HG02840 (cell line): ENCODE results near the gene WIZ.
"Not testable (repeated sequence)": the region's sequence is repeated elsewhere in the genome, so short reads cannot be mapped to it uniquely, and the experiment has no call there.

Source experiments
- ATAC-seq: cut with Tn5 transposase; IDR thresholded peaks from one replicate; pipeline ENCODE4 v1.9.1; 2021; ENCODE audit warnings: mild to moderate bottlenecking, moderate library complexity, moderate number of reproducible peaks; ENCODE audit not compliant: unreplicated experiment, low FRiP score

Gene WIZ

GRCh38 chr19:15417699-15418098, 32.1 kb downstream of the WIZ start:
- no peak for ATAC-seq

- ATAC-seq, result no peak
Observed at GRCh38 chr19:15412832-15413231, 36.9 kb downstream of the WIZ start.

GRCh38 chr19:15411351-15411750, 38.4 kb downstream of the WIZ start:
- ATAC-seq, result not testable (repeated sequence)

- ATAC-seq, result no peak
Observed at GRCh38 chr19:15404780-15405211, 45.0 kb downstream of the WIZ start.

- no peak for ATAC-seq
Observed at GRCh38 chr19:15404097-15404779, 45.5 kb downstream of the WIZ start.

GRCh38 chr19:15403151-15403531, 46.6 kb downstream of the WIZ start:
- ATAC-seq, result no peak

- no peak for ATAC-seq
Observed at GRCh38 chr19:15402411-15403150, 47.2 kb downstream of the WIZ start.

GRCh38 chr19:15401397-15401710, 48.4 kb downstream of the WIZ start:
- no peak for ATAC-seq

GRCh38 chr19:15400521-15401396, 49.0 kb downstream of the WIZ start:
- no peak for ATAC-seq

- ATAC-seq, result no peak
Observed at GRCh38 chr19:15399635-15400034, 50.1 kb downstream of the WIZ start.

GRCh38 chr19:15399234-15399515, 50.6 kb downstream of the WIZ start:
- no peak for ATAC-seq

GRCh38 chr19:15398501-15399233, 51.1 kb downstream of the WIZ start:
- no peak for ATAC-seq

GRCh38 chr19:15397782-15398181, 52.0 kb downstream of the WIZ start:
- ATAC-seq, result no peak

GRCh38 chr19:15397236-15397635, 52.5 kb downstream of the WIZ start:
- no peak for ATAC-seq

GRCh38 chr19:15396436-15396835, 53.3 kb downstream of the WIZ start:
- no peak for ATAC-seq

- not testable (repeated sequence) for ATAC-seq
Observed at GRCh38 chr19:15395251-15395650, 54.5 kb downstream of the WIZ start.

- no peak for ATAC-seq
Observed at GRCh38 chr19:15394426-15394825, 55.3 kb downstream of the WIZ start.

- ATAC-seq, result no peak
Observed at GRCh38 chr19:15393963-15394362, 55.8 kb downstream of the WIZ start.

- no peak for ATAC-seq
Observed at GRCh38 chr19:15390814-15391213, 58.9 kb downstream of the WIZ start.

GRCh38 chr19:15381864-15382263, 67.9 kb downstream of the WIZ start:
- no peak for ATAC-seq

GRCh38 chr19:15381429-15381828, 68.3 kb downstream of the WIZ start:
- ATAC-seq, result no peak
